B cell (primary cell): ENCODE results near the gene RAPGEF5. TPM values are rescaled to one million over a fixed set of nuclear protein-coding genes. Genes with fewer than 3 reads are reported as not detected.

Experiments
- ATAC-seq: fragments of 200-7000 bp; cut with Tn5 transposase; one replicate; pipeline ENCODE4 v1.10.0; 2021; ENCODE audit warnings: low read depth, mild to moderate bottlenecking, moderate number of reproducible peaks, moderate library complexity
- CTCF ChIA-PET: fragments of 350-600 bp; sonication (Branson Sonifier 250); formaldehyde crosslinking; loops from one replicate; lab custom pipeline; 2021; ENCODE audit warnings: antibody characterized with exemption, inconsistent platforms; lab: Charles Lee
- POLR2A ChIA-PET: fragments of 350-600 bp; sonication (Branson Sonifier 250); formaldehyde crosslinking; loops from one replicate; lab custom pipeline; 2021; ENCODE audit warnings: antibody characterized with exemption; lab: Charles Lee
- DNase-seq: peaks from one replicate; pipeline ENCODE4 v3.0.0; 2013
- H2AFZ ChIP-seq: 2 replicates; pipeline ENCODE4 v1.6.1; 2012; ENCODE audit warnings: mild to moderate bottlenecking, low read depth, low read length; ENCODE audit not compliant: insufficient read depth, poor library complexity, severe bottlenecking
- H3K27ac ChIP-seq, 2 donors: 1 replicate in 1 of 2; 2 replicates in 1 of 2; pipeline ENCODE4 v1.5.1; 2012 to 2013; ENCODE audit warnings: low read length in 2 of 2, mild to moderate bottlenecking in 2 of 2, moderate library complexity in 1 of 2
- H3K27me3 ChIP-seq, 4 experiments: fragments of 200-600 bp in 1 of 4; sonication (generic) in 1 of 4; replicated peaks in 1 of 4; 1 replicate in 2 of 4; 2 replicates in 2 of 4; pipeline versions ENCODE4 v1.6.1 to v1.7.0; 2013 to 2016; ENCODE audit warnings: low read length in 3 of 4, mild to moderate bottlenecking in 2 of 4, mixed read lengths in 1 of 4, moderate library complexity in 1 of 4; ENCODE audit not compliant: insufficient read depth in 4 of 4, control insufficient read depth in 3 of 4; ENCODE audit errors: control extremely low read depth in 1 of 4
- H3K36me3 ChIP-seq, 2 experiments: replicated peaks in 1 of 2; 1 replicate in 1 of 2; 2 replicates in 1 of 2; pipeline versions ENCODE4 v1.6.1 to v1.7.1; 2013; ENCODE audit warnings: low read length in 1 of 2; ENCODE audit not compliant: insufficient read depth in 2 of 2, control insufficient read depth in 1 of 2; ENCODE audit errors: control extremely low read depth in 1 of 2, extremely low read depth in 1 of 2
- H3K4me1 ChIP-seq, 2 donors: fragments of 200-600 bp in 1 of 2; sonication (generic) in 1 of 2; 1 replicate in 1 of 2; 2 replicates in 1 of 2; pipeline versions ENCODE4 v1.5.1 to v1.6.1; 2013 to 2017; ENCODE audit warnings: low read length in 2 of 2; ENCODE audit not compliant: control insufficient read depth in 2 of 2, insufficient read depth in 2 of 2
- H3K4me2 ChIP-seq: replicated peaks from 2 replicates; pipeline ENCODE3; 2012; ENCODE audit warnings: mild to moderate bottlenecking, low read depth, low read length; ENCODE audit not compliant: poor library complexity, severe bottlenecking
- H3K4me3 ChIP-seq, 5 experiments: fragments of 200-600 bp in 1 of 5; sonication (generic) in 1 of 5; 1 replicate in 3 of 5; 2 replicates in 2 of 5; pipeline versions ENCODE4 v1.5.1 to v1.7.0; 2011 to 2016; ENCODE audit warnings: low read length in 4 of 5, mild to moderate bottlenecking in 4 of 5, low read depth in 2 of 5, control low read depth in 1 of 5, moderate library complexity in 1 of 5; ENCODE audit not compliant: insufficient read depth in 1 of 5; ENCODE audit errors: control extremely low read depth in 1 of 5, extremely low read depth in 1 of 5
- H3K79me2 ChIP-seq: fragments of 200-600 bp; sonication (generic); one replicate; pipeline ENCODE4 v1.6.0; 2016; ENCODE audit warnings: low read length; ENCODE audit not compliant: control insufficient read depth, insufficient read depth
- H3K9ac ChIP-seq: fragments of 200-600 bp; sonication (generic); 2 replicates; pipeline ENCODE4 v1.6.1; 2017; ENCODE audit warnings: mild to moderate bottlenecking, low read length, moderate library complexity
- H3K9me3 ChIP-seq, 3 donors: one replicate each; pipeline versions ENCODE4 v1.6.1 to v1.7.1; 2013; ENCODE audit warnings: low read length in 2 of 3; ENCODE audit not compliant: control insufficient read depth in 2 of 3, insufficient read depth in 1 of 3; ENCODE audit errors: control extremely low read depth in 1 of 3
- H4K20me1 ChIP-seq: 2 replicates; pipeline ENCODE4 v1.6.0; 2012; ENCODE audit warnings: mild to moderate bottlenecking, low read length; ENCODE audit not compliant: insufficient read depth, control insufficient read depth, poor library complexity, severe bottlenecking
- H3K27ac Mint-ChIP-seq: one replicate; pipeline ENCODE4 v1.8.0; 2021; ENCODE audit warnings: mixed read lengths
- H3K27me3 Mint-ChIP-seq: one replicate; pipeline ENCODE4 v1.8.0; 2021; ENCODE audit warnings: mixed read lengths
- H3K4me1 Mint-ChIP-seq: one replicate; pipeline ENCODE4 v1.8.0; 2021; ENCODE audit warnings: mixed read lengths
- H3K4me3 Mint-ChIP-seq: one replicate; pipeline ENCODE4 v1.8.0; 2021; ENCODE audit warnings: mixed read lengths
- H3K9me3 Mint-ChIP-seq: one replicate; pipeline ENCODE4 v1.8.0; 2022; ENCODE audit warnings: mixed read lengths; ENCODE audit not compliant: insufficient read depth
- CTCF ChIP-seq: fragments of 200-600 bp; IDR thresholded peaks from one replicate; pipeline ENCODE4 v1.8.0; 2022; ENCODE audit warnings: antibody characterized with exemption, mild to moderate bottlenecking
- EZH2 ChIP-seq: IDR thresholded peaks from 2 replicates; pipeline ENCODE4 v1.6.1; 2012; ENCODE audit warnings: borderline replicate concordance, low read depth, mild to moderate bottlenecking, moderate library complexity, low read length; ENCODE audit not compliant: insufficient read depth, poor library complexity, severe bottlenecking
- WGBS: methylation state at CpG from one replicate; pipeline ENCODE4 v1.1.5; 2013; ENCODE audit warnings: missing lambda C conversion rate; ENCODE audit not compliant: insufficient coverage; 5-methylcytosine and 5-hydroxymethylcytosine counted together
- intact Hi-C: fragments of 100-400 bp; cut with micrococcal nuclease; formaldehyde crosslinking; loops from one replicate; pipeline ENCODE4 v1.10.0; 2022
- polyA plus RNA-seq: library from polyadenylated mRNA; depleted of rRNA; stranded (reverse); fragments of >200 nt; gene quantifications from 2 replicates; pipeline ENCODE4 v1.2.3, GENCODE V29; 2012
- total RNA-seq, 2 donors: library from RNA; stranded (reverse); fragments of 120-200 nt in 1 of 2; gene quantifications; 1 replicate in 1 of 2; 2 replicates in 1 of 2; pipeline versions ENCODE4 v1.2.3 to v1.2.4, GENCODE V29; 2013 to 2022

The RAPGEF5 gene
- total and polyA plus RNA-seq, 2 donors (not counting 1 experiment from before 2014, with no cell fraction given): 1.5 to 37.6 TPM

GRCh38 chr7:22216832-22217475 is 140.0 kb downstream of the RAPGEF5 start:
- 100% methylated on average over 1 of the region's 4 CpGs for WGBS
- H3K9ac ChIP-seq: no peak overlapping the region
- no peak overlapping the region for H3K4me3 ChIP-seq
- no peaks in the 10 kb centered on the region for H3K36me3 ChIP-seq
- H2AFZ ChIP-seq: no peak overlapping the region
- no peak for TF ChIP-seq CTCF
- no peak for TF ChIP-seq EZH2
- H3K4me1 ChIP-seq: peaks cover 0 to 4% of the 10 kb centered on the region in 2 donors
- intact Hi-C loops: no loop called here
- no peaks in the 10 kb centered on the region for H3K79me2 ChIP-seq
- DNase-seq (no peak), ATAC-seq (no peak)
- no peaks in the 10 kb centered on the region for H3K9me3 Mint-ChIP-seq
- no peak overlapping the region for H3K27ac ChIP-seq
- no peaks in the 10 kb centered on the region for H3K9me3 ChIP-seq
- CTCF ChIA-PET: interaction anchor here (1.2 kb wide), 1 partner anchor 235 kb away, joined by 4 read pairs; no protein-coding TSS in a partner anchor
- POLR2A ChIA-PET: no interaction called here
- H3K4me3 Mint-ChIP-seq: no peak overlapping the region
- peaks cover 5% of the 10 kb centered on the region for H3K4me1 Mint-ChIP-seq
- H3K27me3 Mint-ChIP-seq: no peaks in the 10 kb centered on the region
- no peak overlapping the region for H3K4me2 ChIP-seq
- H3K27ac Mint-ChIP-seq: no peak overlapping the region
- H3K27me3 ChIP-seq: no peaks in the 10 kb centered on the region
- no peaks in the 10 kb centered on the region for H4K20me1 ChIP-seq

- Histone ChIP-seq H3K27me3 (no peaks in the 10 kb centered on the region), H3K9me3 (no peaks in the 10 kb centered on the region), H3K27ac (no peak overlapping the region), H3K4me2 (no peak overlapping the region), H3K4me3 (no peak overlapping the region), H2AFZ (no peak overlapping the region), H3K4me1 (peaks cover 0 to 4% of the 10 kb centered on the region in 2 donors), H3K9ac (no peak overlapping the region), H4K20me1 (no peaks in the 10 kb centered on the region), H3K36me3 (no peaks in the 10 kb centered on the region), H3K79me2 (no peaks in the 10 kb centered on the region)
- ChIA-PET CTCF (interaction anchor here (1.2 kb wide), 1 partner anchor 236 kb away, joined by 4 read pairs; no protein-coding TSS in a partner anchor), POLR2A (no interaction called here)
- Mint-ChIP-seq H3K27me3 (no peaks in the 10 kb centered on the region), H3K27ac (no peak overlapping the region), H3K9me3 (no peaks in the 10 kb centered on the region), H3K4me3 (no peak overlapping the region), H3K4me1 (peaks cover 5% of the 10 kb centered on the region)
- DNase-seq (no peak), ATAC-seq (no peak)
- intact Hi-C loops: no loop called here
- 100% methylated on average over 1 of the region's 1 CpG for WGBS
- TF ChIP-seq EZH2 (no peak), CTCF (no peak)
Observed at GRCh38 chr7:22216309-22216708, 140.6 kb downstream of the RAPGEF5 start.
